Measurements from ENCODE around the gene GET4.

GET4 gene

DNA sequence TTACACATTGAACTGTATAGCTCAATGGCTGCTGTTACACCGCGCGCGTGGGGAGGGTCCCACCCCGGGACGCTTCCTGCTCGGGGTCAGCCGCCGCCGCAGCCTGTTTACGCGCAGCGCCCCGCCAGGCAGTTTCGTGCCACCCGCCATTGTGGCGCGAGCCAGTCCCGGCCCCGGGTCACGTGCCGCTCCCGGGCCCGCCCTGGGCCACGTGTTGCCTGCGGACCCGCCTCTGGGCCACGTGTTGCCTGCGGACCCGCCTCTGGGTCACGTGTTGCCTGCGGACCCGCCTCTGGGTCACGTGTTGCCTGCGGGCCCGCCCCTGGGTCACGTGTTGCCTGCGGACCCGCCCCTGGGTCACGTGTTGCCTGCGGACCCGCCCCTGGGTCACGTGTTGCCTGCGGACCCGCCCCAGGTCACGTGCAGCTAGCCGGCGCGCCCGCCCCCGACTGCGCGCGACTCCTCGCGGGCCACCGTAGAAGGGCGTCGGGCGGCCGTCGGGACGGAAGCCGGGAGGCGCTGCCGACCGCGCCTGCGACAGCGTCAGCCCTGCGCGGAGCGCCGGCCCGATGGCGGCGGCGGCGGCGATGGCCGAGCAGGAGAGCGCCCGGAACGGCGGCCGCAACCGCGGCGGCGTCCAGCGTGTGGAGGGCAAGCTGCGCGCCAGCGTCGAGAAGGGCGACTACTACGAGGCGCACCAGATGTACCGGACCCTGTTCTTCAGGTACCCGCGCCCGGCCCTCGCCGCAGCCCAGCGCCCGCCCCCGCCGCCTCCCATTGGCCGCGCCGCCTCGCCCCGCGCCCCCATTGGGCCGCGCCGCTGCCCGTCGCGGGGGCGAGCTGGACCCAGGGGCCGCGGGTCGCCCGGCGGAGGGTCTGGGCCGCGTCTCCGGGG is at the start of gene GET4:
Gene GET4, plus strand, starts transcription at position 478 of the 895 bp plus-strand sequence. Its CDS starts 92 bp downstream, at position 570.
- DNase-seq, result peak; percentile 95 to 97 (median 96)

DNA sequence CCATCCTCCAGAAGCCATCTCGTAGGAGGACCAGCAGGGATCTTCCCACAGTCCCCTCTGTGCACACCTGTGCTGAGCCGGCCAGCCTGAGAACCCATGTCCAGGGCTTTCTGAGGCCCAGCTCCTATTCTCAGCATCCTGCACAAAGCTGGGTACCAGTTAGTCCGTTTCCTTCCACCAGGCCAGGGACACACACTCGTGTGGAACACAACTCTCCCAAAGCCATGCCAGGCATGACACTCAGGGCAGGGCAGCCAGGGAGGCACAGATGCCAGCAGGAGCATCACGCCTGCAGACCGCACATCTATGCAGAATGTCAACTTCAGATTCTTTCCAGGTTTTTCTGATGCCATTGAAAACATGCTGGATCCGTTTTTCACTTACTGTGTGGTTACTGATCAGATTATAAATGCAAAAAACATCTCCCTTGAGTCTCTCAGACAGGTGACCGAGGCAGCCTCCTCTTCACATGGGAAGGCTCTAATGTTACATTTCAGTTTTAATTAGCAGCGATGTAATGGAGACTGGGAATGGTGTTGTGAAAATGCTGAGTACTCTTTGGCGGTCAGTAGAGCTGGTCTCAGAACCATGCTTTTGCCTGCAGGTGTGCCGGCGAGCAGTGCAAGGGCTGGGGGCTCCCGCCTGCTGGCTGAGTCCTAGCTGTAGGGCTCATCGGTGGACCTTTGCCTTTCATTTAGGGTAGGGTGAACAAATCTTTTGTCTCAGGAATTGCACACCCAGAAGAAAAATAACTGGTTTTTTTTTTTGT is 47.4 kb upstream of the GET4 start:
- DNase-seq, result peak in 1 of 3 experiments; percentile 53

GRCh38 chr7:830069-830468 is 46.3 kb upstream of the GET4 start:
- DNase-seq, result peak in 1 of 3 experiments; percentile 44

DNA sequence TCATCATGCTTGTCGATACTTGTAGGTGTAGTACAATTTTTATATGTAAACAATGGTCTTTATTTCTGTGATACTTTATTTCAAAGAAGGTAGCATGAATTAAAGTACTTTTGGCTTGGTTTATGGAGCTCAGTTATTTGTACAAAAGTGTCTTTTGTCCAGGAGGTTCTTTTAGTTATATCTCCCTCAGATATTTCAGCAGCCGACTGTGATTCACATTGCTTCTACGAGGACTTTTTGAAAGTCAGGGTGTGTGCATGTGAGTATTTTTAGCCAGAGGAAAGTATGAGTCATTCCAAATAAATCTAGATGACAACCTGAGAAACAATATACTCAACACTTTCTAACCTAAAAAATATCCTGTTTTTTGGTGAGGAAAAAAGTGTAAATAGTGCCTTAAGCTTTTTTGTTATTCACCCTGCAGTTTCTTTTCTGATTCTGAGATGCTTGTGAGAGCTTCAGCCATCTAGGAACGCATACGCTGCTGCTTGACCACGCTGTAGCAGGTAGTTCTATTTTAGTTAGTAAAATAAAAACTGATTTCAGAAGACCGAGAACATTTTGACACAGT is 44.7 kb upstream of the GET4 start:
- DNase-seq, result no peak

GRCh38 chr7:832167-832967 is 44.0 kb upstream of the GET4 start, which contains the start of gene SUN1:
Gene SUN1, plus strand, starts transcription at chr7:832476. Its CDS starts 49 bp downstream, at chr7:832525.
- peak in 1 of 3 experiments; percentile 28 for DNase-seq

DNA sequence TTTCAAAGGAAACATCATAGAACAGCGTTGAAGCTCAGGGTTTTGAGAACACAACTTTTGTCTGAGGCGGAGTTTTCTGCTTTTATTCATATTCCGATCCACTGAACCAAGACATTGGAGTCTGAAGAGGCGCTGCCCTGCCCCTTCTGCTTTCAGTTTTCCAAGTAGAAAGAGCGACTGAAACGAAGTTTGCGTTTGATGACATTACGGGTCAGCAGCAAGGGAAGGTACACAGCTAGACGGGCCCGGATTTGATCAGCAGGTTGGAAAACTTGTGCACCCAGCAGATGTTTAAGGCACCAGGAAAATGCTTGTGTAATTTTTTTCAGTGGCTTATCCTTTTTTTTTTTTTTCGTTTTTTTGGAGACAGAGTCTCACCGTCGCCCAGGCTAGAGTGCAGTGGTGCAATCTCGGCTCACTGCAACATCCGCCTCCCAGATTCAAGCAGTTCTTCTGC is 43.4 kb upstream of the GET4 start:
- DNase-seq, result no peak

DNA sequence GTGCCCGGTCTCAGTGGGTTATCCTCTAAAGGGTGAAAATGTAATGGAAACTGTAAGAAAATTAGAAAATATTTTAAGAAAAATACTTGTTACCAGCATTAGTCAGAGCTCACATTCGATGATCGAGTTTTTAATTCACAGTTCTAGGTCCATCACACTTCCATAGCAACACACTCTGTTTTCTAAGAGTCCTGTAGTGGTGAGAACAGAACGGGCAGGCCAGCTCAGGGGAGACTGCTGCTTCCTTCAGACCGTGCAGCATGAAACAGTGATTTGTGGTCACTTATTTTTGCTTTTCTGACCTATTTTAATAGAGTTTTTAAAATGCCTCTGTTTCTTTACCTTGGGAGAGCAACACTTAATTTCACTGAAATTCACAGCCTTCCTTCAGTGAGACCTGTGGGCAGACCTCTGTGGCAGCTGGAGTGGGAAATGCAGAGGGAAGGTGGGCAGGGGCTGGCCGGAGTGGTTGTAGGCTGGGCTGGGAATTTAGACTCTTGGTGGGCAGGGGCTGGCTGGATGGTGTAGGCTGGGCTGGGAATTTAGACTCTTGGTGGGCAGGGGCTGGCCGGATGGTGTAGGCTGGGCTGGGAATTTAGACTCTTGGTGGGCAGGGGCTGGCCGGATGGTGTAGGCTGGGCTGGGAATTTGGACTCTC is 42.6 kb upstream of the GET4 start:
- no peak for DNase-seq

DNA sequence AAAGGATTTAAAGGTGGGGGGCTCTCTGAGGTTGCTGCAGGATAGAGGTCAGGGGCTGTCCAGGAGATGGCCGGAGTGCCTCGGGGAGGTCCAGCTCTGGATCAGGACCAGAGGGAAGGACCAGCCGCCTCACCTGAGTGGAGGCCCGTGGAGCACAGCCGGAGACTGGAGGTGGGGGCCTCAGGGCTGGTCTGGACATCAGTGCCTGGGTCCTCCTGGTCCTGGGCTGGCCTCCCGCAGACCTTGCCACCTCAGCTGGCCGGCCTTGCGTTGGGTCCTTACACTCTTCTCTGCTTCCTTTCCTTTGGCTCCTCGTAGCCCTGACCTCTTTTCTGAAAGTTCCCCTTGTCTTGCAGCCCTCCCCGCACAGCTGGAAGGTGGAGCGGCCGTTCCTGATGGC is 42.1 kb upstream of the GET4 start:
- no peak for DNase-seq

DNA sequence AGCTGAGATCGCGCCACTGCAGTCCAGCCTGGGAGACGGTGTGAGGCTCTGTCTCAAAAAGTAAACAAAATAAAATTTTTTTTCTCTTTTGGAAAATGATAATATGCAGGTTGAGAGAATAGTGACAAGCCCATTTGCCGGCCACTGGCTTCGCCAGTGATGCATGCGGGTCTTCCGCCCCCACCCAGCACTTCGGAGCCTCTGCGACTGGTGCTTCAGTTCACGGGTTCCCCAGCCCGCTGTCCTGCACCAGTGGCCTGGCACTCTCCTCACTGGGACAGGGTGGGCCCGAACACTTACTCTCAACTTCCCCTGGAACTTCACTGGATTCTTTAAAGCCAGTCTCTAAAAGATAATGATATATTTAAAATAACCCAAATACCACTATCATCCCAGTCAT is 41.3 kb upstream of the GET4 start:
- no peak for DNase-seq

DNA sequence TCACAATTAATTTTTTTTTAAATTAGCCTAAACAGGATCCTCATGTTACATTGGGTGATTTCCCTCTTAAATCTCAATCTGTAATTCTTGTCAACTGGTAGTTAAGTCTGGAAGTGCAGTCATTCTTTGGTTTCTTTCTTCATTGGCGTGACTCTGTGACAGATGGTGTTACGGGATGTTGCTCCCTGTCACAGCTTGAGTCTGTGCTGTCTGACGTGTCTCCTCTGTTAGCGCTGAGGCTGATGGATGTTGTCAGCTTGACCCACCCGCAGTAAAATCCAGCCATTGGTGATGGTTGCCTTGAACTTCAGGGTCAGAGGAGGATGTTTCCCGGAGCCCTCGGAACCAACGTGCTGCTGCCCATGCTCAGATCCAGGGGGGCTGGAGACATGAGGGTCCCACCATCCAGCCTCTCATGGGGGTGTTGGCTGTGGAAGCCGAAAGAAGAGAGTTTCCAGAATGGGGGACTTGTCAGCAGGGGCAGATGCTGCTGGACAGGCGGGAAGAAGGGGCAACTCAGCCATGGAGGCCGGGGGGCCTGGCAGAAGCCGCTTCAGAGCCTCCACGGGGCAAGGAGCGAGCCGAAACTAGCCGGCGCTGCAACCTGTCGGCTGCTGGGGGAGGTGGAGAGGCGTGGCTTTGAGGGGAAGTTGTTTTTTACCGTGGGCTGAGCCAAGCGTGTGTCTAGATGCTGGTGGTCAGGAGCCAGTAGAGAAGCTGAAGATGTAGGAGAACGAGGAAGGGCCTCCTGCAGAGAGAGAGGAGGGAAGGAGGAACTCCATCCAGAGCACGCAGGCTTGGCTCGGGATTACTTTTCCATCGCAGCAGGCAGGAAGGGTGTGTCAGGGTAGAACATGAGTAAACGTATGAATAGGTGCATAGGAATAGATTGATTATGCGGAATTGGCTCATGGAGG is 40.6 kb upstream of the GET4 start:
- DNase-seq, result no peak

GRCh38 chr7:836429-836828 is 39.9 kb upstream of the GET4 start:
- peak in 1 of 3 experiments; percentile 11 for DNase-seq

- DNase-seq, result no peak
Observed at GRCh38 chr7:837001-837400, 39.4 kb upstream of the GET4 start.

DNA sequence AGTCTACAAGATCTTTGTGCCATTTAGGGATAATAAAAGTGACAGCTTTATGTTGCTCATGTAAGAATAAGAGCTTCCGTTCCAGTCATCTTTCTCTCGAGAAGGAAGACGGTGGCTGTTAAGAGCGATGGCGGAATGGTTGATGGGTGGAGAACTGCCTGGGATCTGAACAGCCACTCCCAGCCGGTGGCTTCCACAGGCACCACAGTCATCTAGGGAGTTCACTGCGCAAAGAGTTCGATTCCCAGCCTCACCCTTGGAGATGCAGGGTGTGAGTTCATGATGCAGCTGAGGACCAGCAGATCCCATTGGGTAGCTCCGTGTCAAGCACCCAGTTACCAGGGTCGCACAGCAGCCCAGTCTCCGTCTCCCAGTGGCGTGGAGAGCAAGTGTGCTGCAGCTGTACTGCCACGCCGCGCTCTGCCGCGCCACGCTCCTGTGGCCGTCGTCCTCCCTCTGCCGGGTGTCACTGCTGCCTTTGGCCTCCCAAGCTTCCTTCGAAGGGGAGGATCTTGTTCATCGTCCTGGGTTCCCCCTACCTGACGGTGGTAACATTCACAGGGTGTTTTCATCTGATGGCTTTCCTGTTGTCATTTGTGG is 36.3 kb upstream of the GET4 start:
- DNase-seq, result no peak

GRCh38 chr7:841943-842342 is 34.4 kb upstream of the GET4 start:
- DNase-seq, result no peak

DNA sequence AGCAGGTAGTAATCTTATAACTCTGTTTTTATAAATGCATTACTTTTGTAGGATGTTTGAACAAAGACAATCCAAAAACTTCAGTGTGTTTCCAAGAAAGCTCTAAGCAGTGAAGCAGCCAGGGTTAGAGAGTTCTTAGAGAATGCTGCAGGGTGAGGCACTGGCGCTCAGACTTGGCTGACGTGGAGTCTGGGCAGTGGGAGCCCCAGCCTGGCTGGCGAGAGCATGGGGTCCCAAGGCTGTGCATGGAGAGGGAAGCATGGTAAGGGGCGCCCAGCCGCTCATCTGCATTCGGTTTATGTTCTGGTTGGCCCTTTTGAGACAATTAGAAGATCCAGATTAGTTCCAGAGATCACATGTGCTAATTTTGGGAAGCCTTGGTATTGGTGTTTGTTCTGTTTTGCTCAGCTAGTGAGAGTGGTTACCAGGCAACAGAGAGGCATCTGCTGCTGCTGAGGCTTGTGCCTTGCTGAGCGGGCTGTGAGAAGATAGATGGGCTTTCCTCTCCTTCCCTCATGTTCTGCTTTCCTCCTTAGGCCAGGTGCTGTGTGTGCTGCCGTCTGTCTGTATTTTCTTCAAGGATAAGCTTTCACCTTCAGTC is 33.8 kb upstream of the GET4 start:
- DNase-seq, result peak in 2 of 3 experiments; percentile 20 to 72

GRCh38 chr7:843230-843629 is 33.1 kb upstream of the GET4 start:
- no peak for DNase-seq

GRCh38 chr7:844043-844442 is 32.3 kb upstream of the GET4 start:
- no peak for DNase-seq

DNA sequence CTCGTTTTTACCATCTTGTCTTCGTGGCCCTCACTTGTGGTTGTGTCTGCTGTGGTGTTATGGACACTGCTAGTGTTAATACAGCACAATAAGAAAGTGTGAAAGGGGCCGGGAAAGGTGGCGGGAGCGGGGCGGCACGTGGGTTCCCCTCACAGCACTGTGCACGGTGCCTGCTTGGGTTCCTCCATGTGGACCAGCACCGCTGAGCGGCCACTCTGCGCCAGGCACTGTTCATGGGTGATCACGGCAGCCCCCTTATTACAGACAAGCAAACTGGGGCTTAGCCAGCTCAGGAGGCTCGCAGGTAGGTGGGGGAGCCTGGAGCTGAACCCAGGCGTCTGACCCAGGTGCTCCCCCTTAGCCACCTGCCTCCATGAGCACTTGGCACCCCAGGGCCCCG is 31.8 kb upstream of the GET4 start:
- no peak for DNase-seq

DNA sequence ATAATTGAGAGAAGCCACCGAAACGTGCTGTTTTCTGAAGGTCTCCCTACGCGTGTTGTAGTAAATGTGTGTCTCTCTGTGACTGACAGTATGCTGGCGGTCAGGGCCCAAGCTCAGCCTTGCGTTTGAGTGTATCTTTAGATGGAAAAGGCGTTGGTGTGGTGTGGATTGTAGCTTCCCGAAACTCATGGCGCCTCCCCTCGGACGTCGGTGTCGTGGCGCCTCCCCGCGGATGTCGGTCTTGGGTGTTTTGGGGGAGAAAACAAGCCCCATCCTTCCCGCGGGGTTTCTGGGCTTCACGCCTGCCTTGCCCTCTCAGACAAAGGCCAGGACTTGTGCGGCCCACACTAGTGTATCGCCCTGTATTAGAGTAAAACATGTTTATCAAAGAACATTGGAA is 31.3 kb upstream of the GET4 start:
- no peak for DNase-seq

- DNase-seq, result no peak
Observed at GRCh38 chr7:845731-846130, 30.6 kb upstream of the GET4 start.
